Measurements from ENCODE around the gene FYCO1. TPM values are rescaled to one million over a fixed set of nuclear protein-coding genes. Genes with fewer than 3 reads are reported as not detected.

The FYCO1 gene
- total and polyA plus RNA-seq, 10 donors = 5.2 to 40.1 (median 30.5) TPM

- TF ChIP-seq POLR2AphosphoS5 (IDR thresholded peaks at IDR 0.05) (no peak), CTCF (IDR thresholded peaks at IDR 0.05 in 8 of 11, conservative IDR thresholded peaks at IDR 0.05 in 3 of 11) (no peak), POLR2A (IDR thresholded peaks at IDR 0.05) (no peak)
- Histone ChIP-seq H3K27ac (peak overlapping the region in 4 of 8 donors; percentile 61 to 84 (median 73)), H3K36me3 (peaks cover 0 to 100% (median 93%) of the 10 kb centered on the region in 6 donors), H3K9me3 (no peaks in the 10 kb centered on the region), H3K4me1 (peaks cover 0 to 85% (median 29%) of the 10 kb centered on the region in 6 donors), H3K27me3 (replicated peaks in 1 of 7) (no peaks in the 10 kb centered on the region), H3K4me3 (no peak overlapping the region)
- WGBS, 5 donors = 73 to 91% (median 77%) methylated on average over 2 of the region's 2 CpGs
- intact Hi-C loops (cut with DNase I; ENCODE audit: low total_unique reads) = no loop called here
- no peak for DNase-seq
Observed at GRCh38 chr3:45960289-45960688, 35.3 kb downstream of the FYCO1 start.

- DNase-seq = no peak
- no peak for TF ChIP-seq POLR2A (IDR thresholded peaks at IDR 0.05)
- H3K4me1 ChIP-seq = peaks cover 0 to 82% (median 26%) of the 10 kb centered on the region in 6 donors
- peaks cover 0 to 100% (median 98%) of the 10 kb centered on the region in 6 donors for H3K36me3 ChIP-seq
- 89 to 96% (median 95%) methylated on average over 7 of the region's 7 CpGs for WGBS, 5 donors
- no peaks in the 10 kb centered on the region for H3K9me3 ChIP-seq
- intact Hi-C loops (cut with DNase I; ENCODE audit: low total_unique reads) = no loop called here
- H3K27ac ChIP-seq = peak overlapping the region in 6 of 8 donors; percentile 32 to 84 (median 68)
- H3K4me3 ChIP-seq = no peak overlapping the region
- no peaks in the 10 kb centered on the region for H3K27me3 ChIP-seq (replicated peaks in 1 of 7)
Observed at GRCh38 chr3:45959201-45959600, 36.4 kb downstream of the FYCO1 start.

- Histone ChIP-seq H3K27me3 (replicated peaks in 1 of 7) (no peaks in the 10 kb centered on the region), H3K4me1 (peaks cover 0 to 74% (median 20%) of the 10 kb centered on the region in 6 donors), H3K4me3 (peak overlapping the region in 1 of 8 donors; percentile 41), H3K36me3 (peaks cover 0 to 100% (median 98%) of the 10 kb centered on the region in 6 donors), H3K27ac (peak overlapping the region in 6 of 8 donors; percentile 32 to 84 (median 68)), H3K9me3 (no peaks in the 10 kb centered on the region)
- no peak for DNase-seq
- TF ChIP-seq POLR2AphosphoS5 (IDR thresholded peaks at IDR 0.05) = peak in 2 of 3 donors; percentile 53 to 63
- no peak for TF ChIP-seq CTCF (IDR thresholded peaks at IDR 0.05 in 8 of 11, conservative IDR thresholded peaks at IDR 0.05 in 3 of 11)
- 80 to 96% (median 91%) methylated on average over 2 to 6 of the region's 6 CpGs for WGBS, 5 donors
- intact Hi-C loops (cut with DNase I; ENCODE audit: low total_unique reads) = no loop called here
Observed at GRCh38 chr3:45958321-45958791, 37.3 kb downstream of the FYCO1 start.

- no peak for DNase-seq
- intact Hi-C loops (cut with DNase I; ENCODE audit: low total_unique reads) = no loop called here
- H3K27ac ChIP-seq = peak overlapping the region in 5 of 8 donors; percentile 61 to 84 (median 72)
- H3K4me1 ChIP-seq = peaks cover 0 to 67% (median 16%) of the 10 kb centered on the region in 6 donors
- WGBS, 5 donors = 81 to 98% (median 87%) methylated on average over 5 of the region's 5 CpGs
- no peaks in the 10 kb centered on the region for H3K9me3 ChIP-seq
- TF ChIP-seq POLR2AphosphoS5 (IDR thresholded peaks at IDR 0.05) (no peak), POLR2A (IDR thresholded peaks at IDR 0.05) (no peak), CTCF (IDR thresholded peaks at IDR 0.05 in 8 of 11, conservative IDR thresholded peaks at IDR 0.05 in 3 of 11) (no peak)
- H3K4me3 ChIP-seq = peak overlapping the region in 1 of 8 donors; percentile 41
- no peaks in the 10 kb centered on the region for H3K27me3 ChIP-seq (replicated peaks in 1 of 7)
- H3K36me3 ChIP-seq = peaks cover 0 to 100% (median 99%) of the 10 kb centered on the region in 6 donors
Observed at GRCh38 chr3:45957586-45957985, 38.0 kb downstream of the FYCO1 start.
